HL-60 (cell line): Measurements from ENCODE around the gene SPINK13.

Source experiments
- DNase-seq, 2 experiments: peaks; one replicate each; pipeline ENCODE4 v3.0.0-alpha.2; 2010 to 2020; ENCODE audit warnings: low read depth in 1 of 2, low spot score in 1 of 2
- H3K27ac ChIP-seq: fragments of 250-450 bp; sonication (Bioruptor Pico); replicated peaks from 2 replicates; pipeline ENCODE4 v1.5.1; 2020; ENCODE audit warnings: mild to moderate bottlenecking, moderate library complexity
- H3K27me3 ChIP-seq: fragments of 250-450 bp; sonication (Bioruptor Pico); 2 replicates; pipeline ENCODE4 v1.5.1; 2021; ENCODE audit warnings: mild to moderate bottlenecking, moderate library complexity; ENCODE audit not compliant: insufficient read depth, poor library complexity, severe bottlenecking
- H3K4me3 ChIP-seq: replicated peaks from 2 replicates; pipeline ENCODE4 v1.5.1; 2011; ENCODE audit warnings: mild to moderate bottlenecking, control low read depth, low read length; ENCODE audit not compliant: insufficient read depth
- CTCF ChIP-seq: IDR thresholded peaks from one replicate; pipeline ENCODE4 v1.5.1; 2011; ENCODE audit warnings: low read length, control low read depth, inconsistent platforms; ENCODE audit not compliant: insufficient read depth
- GABPA ChIP-seq: IDR thresholded peaks from 2 replicates; pipeline ENCODE4 v1.6.1; 2012; ENCODE audit warnings: low read depth
- POLR2AphosphoS5 ChIP-seq: IDR thresholded peaks from 2 replicates; pipeline ENCODE4 v1.6.1; 2012; ENCODE audit warnings: low read depth
- REST ChIP-seq: IDR thresholded peaks from 2 replicates; pipeline ENCODE4 v1.6.1; 2012; ENCODE audit warnings: low read depth; ENCODE audit not compliant: insufficient replicate concordance
- SPI1 ChIP-seq: IDR thresholded peaks from 2 replicates; pipeline ENCODE4 v1.6.1; 2012; ENCODE audit warnings: low read depth, mild to moderate bottlenecking, borderline replicate concordance
- long read RNA-seq: library from polyadenylated mRNA; unstranded; transcript quantifications from one replicate; pipeline ENCODE4 v2.0.0, GENCODE V29; 2020

The SPINK13 gene
- long read RNA-seq = 0 reads

- H3K4me3 ChIP-seq = no peak within 1 kb of the TSS
- TF ChIP-seq CTCF = no peak
- no peak for TF ChIP-seq REST
- H3K27ac ChIP-seq = no peak within 1 kb of the TSS
- H3K27me3 ChIP-seq = no peaks in the 10 kb centered on the region
- no peak for DNase-seq
These were observed at the start of gene SPINK13 for GRCh38 chr5:148268566-148268965. Gene SPINK13 (plus strand): TSS chr5:148268794. CDS start chr5:148270073, 1,279 bp downstream.

- Histone ChIP-seq H3K27me3 (peaks cover 2% of the 10 kb centered on the region), H3K4me3 (no peak overlapping the region), H3K27ac (no peak overlapping the region)
- TF ChIP-seq GABPA = no peak
- no peak for DNase-seq
These were observed 47.1 kb upstream of the SPINK13 start for GRCh38 chr5:148221508-148221907.

GRCh38 chr5:148224117-148224742, 44.4 kb upstream of the SPINK13 start:
- Histone ChIP-seq H3K27ac (no peak overlapping the region), H3K4me3 (no peak overlapping the region), H3K27me3 (peaks cover 2% of the 10 kb centered on the region)
- DNase-seq = no peak
- TF ChIP-seq CTCF = no peak
- TF ChIP-seq POLR2AphosphoS5 = no peak
- TF ChIP-seq GABPA = no peak
- no peak for TF ChIP-seq SPI1

GRCh38 chr5:148228392-148228984, 40.1 kb upstream of the SPINK13 start:
- TF ChIP-seq POLR2AphosphoS5 = no peak
- no peak for TF ChIP-seq CTCF
- TF ChIP-seq REST = no peak
- TF ChIP-seq GABPA = no peak
- no peak for TF ChIP-seq SPI1
- no peak overlapping the region for H3K4me3 ChIP-seq
- no peak for DNase-seq
- no peak overlapping the region for H3K27ac ChIP-seq
- H3K27me3 ChIP-seq = no peaks in the 10 kb centered on the region
